GM21717 (cell line): ENCODE data around the gene USP6NL.
"Not testable (repeated sequence)": the region's sequence is repeated elsewhere in the genome, so short reads cannot be mapped to it uniquely, and the experiment has no call there.

Source experiments
- ATAC-seq: cut with Tn5 transposase; IDR thresholded peaks from one replicate; pipeline ENCODE4 v1.9.1; 2021; ENCODE audit warnings: mild to moderate bottlenecking, moderate library complexity; ENCODE audit not compliant: unreplicated experiment

USP6NL gene

DNA sequence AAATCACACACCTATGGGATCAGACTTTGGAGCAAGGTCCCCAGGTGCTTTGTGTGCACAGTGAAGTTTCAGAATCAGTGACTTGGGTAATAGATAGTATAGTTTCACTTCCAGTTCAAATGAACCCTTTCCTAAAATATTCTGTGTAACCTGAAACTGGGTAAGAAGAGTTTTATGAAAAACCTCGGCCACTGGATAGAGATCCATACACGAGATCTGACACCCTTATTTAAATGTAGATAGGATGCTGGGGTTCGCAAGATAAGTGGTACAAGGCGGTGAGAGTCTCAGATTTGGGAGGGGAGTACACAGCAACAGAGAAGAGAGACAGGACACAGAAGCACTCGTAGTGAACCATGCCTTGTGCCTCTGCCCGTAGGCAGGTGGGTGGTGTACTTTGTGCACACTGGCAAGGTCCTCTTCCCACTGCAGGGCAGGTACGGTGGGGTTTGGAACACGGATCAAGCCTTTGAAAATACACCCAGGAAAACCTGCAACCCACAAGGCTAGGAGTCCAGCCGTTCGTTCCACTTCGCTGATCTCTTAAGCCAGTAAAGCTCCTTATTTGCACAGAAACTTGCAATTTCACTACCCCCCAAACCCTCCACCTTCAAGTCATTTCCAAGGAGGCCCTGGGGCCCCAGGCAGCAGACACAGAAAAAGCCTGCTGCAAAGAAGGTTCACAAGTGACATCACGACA, 162.8 kb downstream of the USP6NL start:
- peak; percentile 87 for ATAC-seq

DNA sequence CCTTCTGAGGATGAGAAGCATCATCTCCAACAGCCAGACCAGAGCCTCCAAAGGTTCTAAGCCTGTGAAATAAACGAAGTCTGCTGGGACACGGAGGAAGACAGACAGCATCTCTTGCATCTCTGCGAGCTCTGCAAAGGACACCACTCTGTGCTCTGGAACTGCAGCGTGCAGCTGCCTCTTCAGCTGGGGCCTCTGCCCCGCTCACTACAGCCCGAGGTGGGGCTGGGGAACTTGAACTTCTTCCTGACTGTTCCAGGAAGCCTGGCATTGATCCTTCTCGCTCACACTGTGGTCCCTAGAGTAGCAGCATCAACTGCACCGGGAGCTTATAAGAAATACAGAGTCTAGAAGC, 163.3 kb downstream of the USP6NL start:
- ATAC-seq = peak; percentile 50

DNA sequence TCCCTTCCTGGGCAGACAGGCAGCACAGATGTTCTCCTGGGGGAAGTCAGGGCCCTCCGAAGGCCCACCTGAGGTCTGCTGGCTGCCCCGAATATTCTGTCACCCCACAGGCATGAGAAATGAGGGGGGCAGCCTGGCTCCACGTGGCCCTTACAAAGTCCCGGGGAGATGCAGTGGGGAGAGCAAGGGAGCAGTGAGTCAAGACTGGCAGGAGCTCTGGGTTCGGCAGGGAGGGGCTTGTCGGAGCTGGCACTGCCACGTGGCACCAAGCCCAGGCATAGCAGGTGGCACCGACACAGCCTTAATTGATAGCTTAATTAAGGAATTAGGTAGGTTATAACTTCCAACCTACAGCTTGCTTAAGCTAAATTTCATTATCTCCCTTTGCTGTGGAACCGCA, 163.9 kb downstream of the USP6NL start:
- no peak for ATAC-seq

DNA sequence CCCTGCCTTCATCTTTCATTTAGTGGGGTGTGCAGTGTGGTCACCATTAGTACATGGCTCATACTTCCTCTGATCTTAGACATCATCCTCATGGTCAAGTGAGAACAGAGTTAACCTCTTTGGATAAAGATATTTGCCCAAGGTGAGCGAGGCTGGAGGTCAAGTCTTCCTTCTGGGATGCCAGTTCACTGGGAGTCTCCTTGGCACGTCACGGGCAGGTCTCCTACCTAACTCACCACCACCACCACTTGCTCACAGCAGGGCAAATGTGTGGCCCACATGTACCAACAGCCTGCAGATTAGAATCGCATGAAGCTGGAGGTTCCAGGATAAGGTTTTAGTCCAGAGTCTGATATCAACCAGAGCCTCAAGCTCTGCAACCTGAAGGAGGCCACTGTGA, 164.6 kb downstream of the USP6NL start:
- no peak for ATAC-seq

DNA sequence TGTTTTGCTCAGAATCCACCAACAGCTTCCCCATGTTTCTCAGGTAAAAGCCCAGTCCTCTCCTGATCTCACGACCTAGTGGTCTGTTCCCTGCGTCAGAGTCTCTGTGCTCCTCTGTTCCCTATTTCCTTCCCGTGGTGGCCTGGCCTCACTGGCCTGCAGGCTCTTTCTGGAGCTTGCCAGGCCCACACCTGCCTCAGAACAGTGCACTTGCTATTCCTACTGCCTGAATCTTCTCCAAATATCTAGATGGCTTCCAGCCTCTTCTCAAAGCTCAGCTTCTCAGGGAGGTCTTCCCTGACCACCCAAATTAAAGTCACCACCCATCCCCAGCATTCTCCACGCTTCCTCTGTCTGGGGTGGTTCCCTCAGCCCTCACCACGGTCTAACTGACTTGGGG, 165.3 kb downstream of the USP6NL start:
- ATAC-seq = no peak

DNA sequence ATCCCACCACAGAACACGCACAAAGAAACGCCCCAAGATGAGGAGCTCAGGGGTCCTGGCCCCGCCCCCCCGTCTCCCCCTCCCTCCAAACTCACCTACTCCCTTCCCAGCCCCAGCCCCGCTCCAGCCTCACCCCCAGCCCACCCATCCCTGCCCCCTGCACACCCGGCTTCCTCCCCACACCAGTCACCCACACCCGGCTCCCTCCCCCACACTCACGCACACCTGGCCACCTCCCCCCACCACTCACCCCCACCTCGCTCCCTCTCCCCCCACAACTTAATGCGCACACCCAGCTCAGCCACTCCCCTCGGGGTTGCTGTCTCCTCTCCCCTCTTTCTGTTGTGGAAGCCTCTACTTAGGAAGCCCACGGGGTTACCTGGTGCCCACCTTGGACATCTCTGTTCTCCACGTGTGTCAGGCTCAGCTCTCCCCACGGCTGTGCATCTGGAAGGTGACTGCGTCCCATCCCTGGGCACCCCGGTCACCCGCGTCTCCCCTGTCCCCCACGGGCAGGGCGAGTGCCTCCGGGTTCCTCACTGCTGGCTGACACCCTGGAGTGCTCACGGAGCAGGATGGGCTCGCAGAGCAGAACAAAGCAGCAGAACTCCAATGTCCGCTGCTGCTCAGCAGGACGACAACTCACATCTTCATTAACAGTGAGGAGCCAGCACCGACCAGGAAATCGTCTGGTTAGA, 166.8 kb downstream of the USP6NL start:
- no peak for ATAC-seq

DNA sequence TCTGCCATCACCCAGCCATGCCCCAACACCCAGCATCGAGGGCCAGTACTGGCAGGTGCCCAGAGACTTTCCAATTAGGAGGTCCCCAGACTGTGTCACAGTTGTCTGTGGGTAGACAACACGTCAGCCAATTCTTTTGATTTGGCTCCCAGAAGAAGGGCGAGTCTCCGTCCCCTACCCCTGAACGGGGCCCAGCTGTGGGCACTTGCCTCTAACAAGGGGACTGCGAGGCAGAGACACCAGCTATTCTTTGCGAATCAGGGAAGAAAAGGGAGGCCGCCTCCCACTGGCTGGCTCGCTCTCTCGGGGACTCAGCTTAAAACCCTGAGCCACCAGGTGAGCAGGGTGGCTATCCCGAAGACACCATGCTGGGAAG, 167.3 kb downstream of the USP6NL start:
- ATAC-seq = no peak

DNA sequence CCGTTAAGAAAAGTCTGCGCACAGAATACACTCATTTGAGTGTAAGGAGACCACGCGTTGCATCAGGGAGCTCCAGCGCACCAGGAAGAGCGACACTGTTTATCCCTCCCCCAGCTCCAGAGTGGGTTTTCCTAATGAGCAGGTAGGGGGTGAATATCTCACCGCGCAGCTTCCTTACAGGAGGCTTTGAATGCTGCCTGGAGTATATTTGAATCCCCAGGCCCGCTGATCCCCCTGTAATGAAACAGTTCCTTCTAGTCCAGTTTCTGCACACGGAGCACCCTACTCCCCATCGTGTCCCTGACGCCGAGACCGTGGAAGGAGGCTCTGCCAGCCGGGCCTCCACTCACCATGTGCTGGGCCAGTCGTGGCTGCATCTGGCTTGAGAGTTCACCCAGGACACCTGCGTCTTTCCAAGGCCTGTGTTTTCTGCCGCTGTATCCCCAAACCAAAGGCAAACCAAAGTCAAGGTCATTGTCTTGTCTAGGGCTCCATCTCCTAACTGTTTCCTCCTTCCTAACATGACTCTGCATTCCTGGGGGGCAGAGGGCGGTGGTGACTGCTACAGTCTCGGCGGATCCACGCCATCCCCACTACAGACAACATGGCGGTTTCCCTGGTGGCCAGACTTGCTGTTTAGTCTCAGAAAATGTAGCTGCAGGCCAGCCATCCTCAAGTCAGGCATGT, 167.8 kb downstream of the USP6NL start:
- no peak for ATAC-seq

DNA sequence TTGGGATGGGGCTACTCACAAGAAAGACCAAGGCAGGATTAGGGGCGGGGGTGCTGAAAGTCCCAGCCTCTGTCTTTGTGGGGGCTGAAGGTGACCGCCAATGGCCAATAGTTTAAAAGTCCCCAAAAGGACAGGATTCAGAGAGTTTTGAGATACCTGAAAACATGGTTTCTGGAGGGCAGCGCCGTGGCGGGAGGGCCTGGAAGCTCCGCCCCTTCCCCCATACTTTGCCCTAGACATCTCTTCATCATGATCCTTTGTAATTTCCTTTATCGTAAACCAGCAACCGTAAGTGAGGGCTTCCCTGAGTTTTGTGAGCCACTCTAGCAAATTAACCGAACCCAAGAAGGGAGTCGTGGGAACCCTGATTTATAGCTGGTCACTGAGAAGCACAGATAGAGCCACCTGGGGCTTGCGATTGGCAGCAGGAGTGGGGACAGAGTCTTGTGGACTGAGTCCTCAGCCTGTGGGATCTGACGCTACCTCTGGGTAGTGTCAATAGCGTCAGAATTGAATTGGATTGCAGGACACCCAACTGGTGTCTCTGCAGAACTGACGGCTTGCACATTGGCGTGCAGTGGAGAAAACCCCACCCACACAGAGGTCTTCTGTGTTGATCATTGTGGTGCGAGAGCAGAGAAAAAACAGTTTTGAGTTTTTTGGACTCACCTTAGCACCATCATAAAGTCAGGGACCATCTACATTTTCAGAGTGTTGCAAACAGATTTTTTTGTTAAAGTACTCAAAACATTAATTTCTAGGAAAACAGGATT, 169.3 kb downstream of the USP6NL start:
- no peak for ATAC-seq

DNA sequence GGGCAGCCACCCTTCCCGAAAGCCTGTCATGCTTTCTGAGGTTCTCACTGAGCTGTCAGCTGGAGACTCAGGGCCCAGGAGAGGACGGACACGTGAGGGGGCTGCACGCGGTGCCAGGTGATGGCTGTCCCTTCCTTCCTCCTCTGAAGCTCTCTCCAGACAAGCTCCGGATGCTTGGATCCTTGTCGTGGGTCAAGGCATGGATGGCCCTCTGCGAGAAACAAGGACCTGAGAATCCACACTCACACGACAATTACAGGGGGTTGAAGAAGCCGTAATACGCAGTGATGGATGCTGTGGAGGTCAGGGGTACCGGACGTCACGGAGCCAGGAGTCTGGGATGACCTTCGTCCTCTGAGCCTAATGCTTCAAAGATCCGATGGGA, 170.3 kb downstream of the USP6NL start:
- no peak for ATAC-seq

DNA sequence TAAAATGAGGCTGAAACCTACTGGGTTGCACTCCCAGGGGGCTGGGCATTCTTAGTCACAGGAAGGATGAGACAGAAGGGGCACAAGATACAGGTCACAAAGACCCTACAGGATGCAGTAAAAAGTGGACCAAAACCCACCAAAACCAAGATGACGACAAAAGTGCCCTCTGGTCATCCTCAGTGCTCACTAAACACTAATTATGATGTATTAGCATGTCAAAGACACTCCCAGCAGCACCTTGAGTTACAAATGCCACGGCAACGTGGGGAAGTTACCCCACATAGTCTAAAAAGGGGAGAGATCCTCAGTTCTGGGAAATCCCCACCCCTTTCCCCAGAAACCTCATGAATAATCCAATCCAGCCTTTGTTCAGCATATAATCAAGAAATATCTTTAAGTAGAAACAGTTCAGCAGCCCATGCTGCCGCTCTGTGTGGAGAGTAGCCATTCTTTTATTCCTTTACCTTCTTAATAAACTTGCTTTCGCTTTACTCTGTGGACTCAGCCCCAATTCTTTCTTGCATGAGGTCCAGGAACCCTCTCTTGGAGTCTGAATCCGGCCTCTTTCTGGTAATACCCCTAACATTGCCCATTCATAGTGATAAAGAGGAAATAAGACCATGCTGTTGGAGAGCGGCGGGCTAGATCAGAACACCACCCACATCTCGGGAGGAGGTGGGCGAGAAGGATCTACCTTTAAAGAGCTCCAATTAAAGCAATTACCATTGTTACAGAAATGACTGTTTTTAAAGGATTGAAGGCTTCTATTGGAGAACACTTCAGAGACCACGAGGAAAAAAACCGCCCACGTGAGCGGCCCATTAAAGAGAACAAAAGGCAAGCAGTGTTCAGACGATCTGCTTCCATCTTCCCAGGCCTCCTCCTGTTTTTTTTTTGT, 170.9 kb downstream of the USP6NL start:
- peak; percentile 58 for ATAC-seq

DNA sequence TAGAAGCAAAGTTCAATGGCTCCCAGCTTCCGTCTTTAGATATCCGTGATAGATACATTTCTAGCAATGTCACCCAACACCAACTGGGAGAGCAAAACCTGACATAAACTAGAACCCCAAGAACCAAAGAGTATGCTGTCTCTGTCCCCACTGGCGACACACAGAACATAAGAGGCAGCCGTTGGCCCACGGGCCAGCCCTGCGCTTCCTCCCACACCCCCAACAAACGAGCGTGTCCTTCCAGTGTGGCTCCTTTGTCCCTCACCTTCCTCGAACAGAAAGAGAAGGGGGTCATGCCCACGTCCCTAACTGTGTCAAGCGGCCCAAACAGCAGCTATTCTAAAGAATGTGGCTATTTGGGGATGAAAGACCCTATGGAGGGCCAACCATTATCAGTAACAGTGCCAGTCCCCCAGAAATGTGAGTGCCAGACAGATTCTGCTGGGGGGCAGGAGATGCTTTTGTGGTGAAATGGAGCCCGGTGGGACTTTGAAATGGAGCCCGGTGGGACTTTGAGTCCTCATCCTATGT, 171.9 kb downstream of the USP6NL start:
- no peak for ATAC-seq

DNA sequence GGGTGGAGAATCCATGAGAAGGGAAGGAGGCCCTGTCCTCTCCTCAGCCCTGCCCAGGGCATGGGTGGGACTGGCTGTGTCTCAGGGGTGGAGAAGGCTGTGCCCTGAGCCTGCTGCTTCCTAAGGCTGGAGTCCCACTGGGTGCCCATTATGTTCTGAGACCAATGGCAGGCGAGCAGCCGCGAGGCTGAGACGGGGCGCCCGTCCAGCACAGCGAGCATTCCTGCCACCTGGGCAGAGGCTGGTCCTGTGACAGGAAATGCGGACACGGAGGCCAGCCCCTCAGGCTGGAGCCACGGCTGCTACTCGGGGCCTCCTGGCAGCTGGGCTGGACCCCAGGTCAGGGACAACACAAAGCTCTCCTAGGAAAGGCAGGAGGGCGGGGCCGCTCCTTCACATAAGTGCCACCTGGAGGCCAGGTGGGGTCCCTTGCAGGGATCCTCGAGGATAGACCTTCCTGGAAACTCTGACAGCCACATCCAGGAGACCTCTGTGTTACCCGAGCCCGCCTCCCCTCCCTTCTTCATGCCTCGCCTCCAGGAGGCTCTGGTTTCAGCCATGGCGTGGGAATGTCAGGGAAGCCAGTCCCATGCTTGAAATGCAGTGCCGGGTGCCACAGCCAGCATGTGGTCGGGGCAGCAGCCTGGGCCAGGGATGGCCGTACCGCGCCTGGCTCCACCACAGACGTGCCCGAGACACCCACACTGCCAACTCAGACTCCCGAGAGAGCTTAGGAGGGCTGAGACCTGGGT, 173.9 kb downstream of the USP6NL start:
- no peak for ATAC-seq

DNA sequence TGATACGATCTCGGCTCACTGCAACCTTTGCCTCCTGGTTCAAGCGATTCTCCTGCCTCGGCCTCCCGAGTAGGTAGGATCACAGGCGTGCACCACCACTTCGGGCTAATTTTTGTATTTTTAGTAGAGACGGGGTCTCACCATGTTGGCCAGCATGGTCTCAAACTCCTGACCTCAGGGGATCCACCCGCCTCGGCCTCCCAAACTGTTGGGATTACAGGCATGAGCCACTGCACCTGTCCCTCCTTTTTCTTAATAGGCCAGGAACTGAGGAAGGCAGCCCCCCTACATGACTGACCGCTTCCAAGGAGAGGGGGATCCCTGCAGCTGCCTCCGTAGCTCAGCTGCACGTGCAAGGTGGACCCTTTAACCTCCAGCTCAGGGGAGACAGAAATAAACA, 175.0 kb downstream of the USP6NL start:
- not testable (repeated sequence) for ATAC-seq

DNA sequence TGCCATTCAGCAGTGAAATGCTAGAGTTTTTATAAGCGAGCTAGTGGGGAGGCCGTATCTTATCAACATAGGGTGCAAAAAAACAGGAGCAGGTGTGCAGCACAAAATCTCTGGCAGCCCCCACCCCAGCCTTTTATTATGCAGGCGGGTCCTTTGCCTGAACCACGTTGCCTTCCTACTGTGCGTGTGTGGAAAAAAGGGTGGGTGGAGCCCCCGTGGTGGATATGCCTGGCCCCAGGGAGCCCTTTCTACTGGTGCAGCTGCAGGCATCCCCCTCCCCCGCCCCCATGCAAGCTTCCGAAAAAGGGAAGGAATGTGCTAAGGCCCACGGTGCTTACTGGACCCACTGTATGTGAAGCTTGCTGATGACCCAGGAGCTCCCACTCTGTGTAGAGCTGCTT, 175.9 kb downstream of the USP6NL start:
- no peak for ATAC-seq

DNA sequence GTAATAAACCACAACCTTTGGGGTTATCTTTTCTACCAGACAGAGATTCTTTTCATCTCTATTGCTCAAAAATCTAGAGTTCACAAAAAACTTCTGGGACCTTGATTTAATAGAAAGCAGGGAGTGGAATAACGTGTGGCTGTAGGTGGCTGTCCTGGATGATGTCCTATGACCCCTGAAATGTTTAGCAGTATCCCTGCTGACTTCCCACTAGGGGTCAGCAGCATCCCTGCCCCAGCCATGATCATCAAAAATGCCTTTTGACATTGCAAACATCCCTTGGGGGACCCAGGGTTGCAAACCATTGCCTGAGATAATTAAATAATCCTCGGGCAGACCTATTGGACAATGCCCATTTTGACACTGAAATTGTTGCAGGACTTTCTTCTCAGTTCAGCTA, 177.1 kb downstream of the USP6NL start:
- no peak for ATAC-seq

DNA sequence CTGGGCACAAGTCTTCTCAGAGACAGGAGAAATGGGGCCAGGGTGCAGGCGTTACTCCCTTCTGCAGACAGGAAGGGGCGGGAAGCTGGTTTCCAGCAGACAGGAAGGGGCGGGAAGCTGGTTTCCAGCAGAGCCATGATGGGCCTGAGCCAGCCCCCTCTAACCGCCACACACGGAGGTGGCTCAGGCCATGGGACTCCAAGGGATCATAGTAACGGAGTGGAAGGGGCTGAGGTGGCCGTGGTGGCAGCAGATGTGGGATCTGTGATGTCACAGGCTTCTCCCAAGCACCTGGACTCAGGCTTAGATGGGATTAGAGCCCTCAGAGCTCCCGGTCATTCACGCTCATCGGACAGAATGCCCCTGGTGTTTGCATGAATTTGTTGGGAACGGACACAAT, 177.8 kb downstream of the USP6NL start:
- no peak for ATAC-seq

DNA sequence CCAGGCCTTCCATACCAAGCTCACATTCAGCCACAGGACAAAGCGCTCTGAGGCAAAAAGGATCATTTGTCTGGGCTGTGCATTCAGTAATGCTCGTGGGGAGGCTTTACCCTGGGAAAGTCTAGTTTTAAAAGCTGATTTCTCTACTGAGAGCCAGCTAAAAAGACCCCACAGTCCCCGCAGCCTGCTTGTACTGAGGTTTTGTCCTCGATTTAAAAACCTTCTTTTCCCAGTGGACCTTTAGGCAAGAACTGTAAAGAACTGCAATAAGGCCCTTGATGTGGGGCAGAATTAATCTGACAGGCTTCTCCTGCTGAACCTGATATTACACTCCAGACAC, 180.3 kb downstream of the USP6NL start:
- ATAC-seq = no peak

DNA sequence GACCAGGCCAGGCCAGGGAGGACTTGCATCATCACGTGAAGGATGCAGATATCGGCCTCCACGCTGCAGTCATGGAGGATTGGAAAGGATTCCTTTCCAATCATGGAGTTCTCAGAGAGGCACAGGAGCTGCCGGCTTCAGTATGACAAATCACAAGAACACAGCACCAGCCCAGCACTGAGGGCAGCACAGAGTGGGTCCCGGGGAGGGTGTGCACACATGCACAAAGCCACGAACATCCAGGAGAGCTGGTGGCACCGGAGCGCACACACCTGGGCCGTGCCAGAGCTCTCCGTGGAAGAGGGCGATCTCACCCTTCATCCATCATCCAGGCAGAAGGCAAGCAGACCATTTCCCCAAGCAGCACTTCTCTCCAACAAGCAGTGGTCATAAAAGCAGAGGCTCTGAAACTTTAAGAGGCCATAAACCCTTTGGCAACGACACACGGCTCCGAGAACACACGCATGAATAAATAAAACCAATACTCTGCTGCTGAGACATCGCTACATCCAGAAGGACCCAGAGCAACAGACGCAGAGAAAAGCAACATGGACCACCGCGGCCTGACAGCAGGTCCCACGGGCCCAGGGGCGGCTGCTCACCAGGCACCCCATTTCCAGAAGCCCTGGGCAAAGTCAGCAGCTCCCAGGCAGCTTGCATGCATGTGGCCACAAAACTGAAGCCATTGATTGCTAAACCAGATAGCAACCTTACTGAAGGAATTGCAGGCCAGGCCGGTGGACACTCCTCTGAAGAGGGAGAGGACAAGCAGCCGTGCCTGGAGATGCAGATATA, 180.8 kb downstream of the USP6NL start:
- no peak for ATAC-seq
